Activated CD4-positive, alpha-beta memory T cell treated with anti-CD3 and anti-CD28 coated beads, Interleukin-2, amount 10 ng/mL, durations not matched to agents 7 days and 5 days (primary cell): ENCODE data around the gene PROK2. TPM values are rescaled to one million over a fixed set of nuclear protein-coding genes. Genes with fewer than 3 reads are reported as not detected.

Experiments used
- CTCF ChIA-PET: fragments of 350-600 bp; sonication (Branson Sonifier 250); formaldehyde crosslinking; loops from one replicate; lab custom pipeline; 2021; ENCODE audit warnings: antibody characterized with exemption, inconsistent platforms; lab: Charles Lee
- POLR2A ChIA-PET: fragments of 350-600 bp; sonication (Branson Sonifier 250); formaldehyde crosslinking; loops from one replicate; lab custom pipeline; 2021; ENCODE audit warnings: antibody characterized with exemption; lab: Charles Lee
- DNase-seq: peaks from one replicate; pipeline ENCODE4 v3.0.0-alpha.2; 2020
- H3K27ac Mint-ChIP-seq: one replicate; pipeline ENCODE4 v1.8.0; 2021; ENCODE audit warnings: mild to moderate bottlenecking, mixed read lengths
- H3K27me3 Mint-ChIP-seq: one replicate; pipeline ENCODE4 v1.8.0; 2021; ENCODE audit warnings: mixed read lengths
- H3K36me3 Mint-ChIP-seq: one replicate; pipeline ENCODE4 v1.8.0; 2021; ENCODE audit warnings: low read depth, mixed read lengths
- H3K4me1 Mint-ChIP-seq: one replicate; pipeline ENCODE4 v1.8.0; 2021; ENCODE audit warnings: mixed read lengths
- H3K4me3 Mint-ChIP-seq: one replicate; pipeline ENCODE4 v1.8.0; 2021; ENCODE audit warnings: mild to moderate bottlenecking, mixed read lengths
- H3K9me3 Mint-ChIP-seq: one replicate; pipeline ENCODE4 v1.8.0; 2021; ENCODE audit warnings: mixed read lengths
- total RNA-seq, 2 experiments: library from RNA; stranded (reverse); gene quantifications; one replicate each; pipeline ENCODE4 v1.2.3, GENCODE V29; 2021

Gene PROK2, protein sequence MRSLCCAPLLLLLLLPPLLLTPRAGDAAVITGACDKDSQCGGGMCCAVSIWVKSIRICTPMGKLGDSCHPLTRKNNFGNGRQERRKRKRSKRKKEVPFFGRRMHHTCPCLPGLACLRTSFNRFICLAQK
- 1 to 10 TPM; 2.5 to 2.8 TPM for total RNA-seq

GRCh38 chr3:71784914-71785531 lies at the start of gene PROK2:
Gene PROK2, minus strand, starts transcription at chr3:71785148. Its CDS starts 96 bp downstream, at chr3:71785052.
- Mint-ChIP-seq H3K36me3 (no peaks in the 10 kb centered on the region), H3K27ac (no peak within 1 kb of the TSS), H3K4me1 (peaks cover 38% of the 10 kb centered on the region), H3K9me3 (no peaks in the 10 kb centered on the region), H3K27me3 (peaks cover 60% of the 10 kb centered on the region), H3K4me3 (peak within 1 kb of the TSS; percentile 72)
- POLR2A ChIA-PET = interaction anchor here (1.3 kb wide), 1 partner anchor 31 kb away, joined by 3 read pairs; the partner anchor contains the start of gene GPR27
- CTCF ChIA-PET = interaction anchor here (1.7 kb wide), 1 partner anchor 55 kb away, joined by 7 read pairs; no protein-coding TSS in a partner anchor
- DNase-seq = peak; percentile 50

- H3K4me3 Mint-ChIP-seq = no peak overlapping the region
- ChIA-PET POLR2A (no interaction called here), CTCF (no interaction called here)
- H3K27ac Mint-ChIP-seq = no peak overlapping the region
- no peaks in the 10 kb centered on the region for H3K36me3 Mint-ChIP-seq
- no peaks in the 10 kb centered on the region for H3K27me3 Mint-ChIP-seq
- H3K9me3 Mint-ChIP-seq = no peaks in the 10 kb centered on the region
- DNase-seq = no peak
- H3K4me1 Mint-ChIP-seq = peaks cover 3% of the 10 kb centered on the region
Observed at GRCh38 chr3:71831599-71831998, 46.7 kb upstream of the PROK2 start.

DNA sequence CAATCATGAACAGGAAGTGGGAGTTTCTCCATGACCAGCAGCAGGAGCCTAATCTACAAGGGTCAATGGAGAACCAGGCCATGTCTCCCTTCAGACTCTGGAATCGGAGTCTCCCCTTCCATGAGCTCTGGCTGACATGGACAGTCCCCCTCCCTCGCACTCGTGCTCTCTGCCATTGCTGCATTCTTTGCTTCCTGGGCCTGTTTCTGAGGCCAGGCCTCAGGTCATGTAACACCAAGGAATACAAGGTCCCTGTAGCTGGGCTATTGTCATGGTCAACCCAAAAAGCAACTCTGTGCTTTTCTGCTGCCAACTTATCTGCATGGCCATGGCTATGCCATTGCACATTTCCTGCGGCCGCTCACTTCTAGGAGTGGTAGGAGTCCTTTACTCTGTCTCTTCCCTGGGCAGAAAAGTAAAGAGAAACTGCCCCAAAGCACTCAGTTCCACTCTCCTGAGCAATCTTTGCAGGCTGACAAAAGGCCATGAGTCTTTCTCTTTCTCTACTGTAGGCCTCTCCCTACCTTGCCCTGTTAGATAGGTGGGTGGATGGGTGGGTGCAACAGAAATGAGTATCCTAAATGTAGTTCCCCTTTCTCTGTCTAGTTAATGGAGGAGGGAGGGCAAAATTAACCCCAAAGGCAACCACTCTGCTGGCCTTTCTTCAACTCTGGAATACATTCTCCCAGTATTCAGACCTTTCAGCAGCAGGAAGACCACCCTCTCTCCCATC lies 40.8 kb upstream of the PROK2 start:
- Mint-ChIP-seq H3K27me3 (peaks cover 2% of the 10 kb centered on the region), H3K9me3 (no peaks in the 10 kb centered on the region), H3K36me3 (no peaks in the 10 kb centered on the region), H3K4me1 (peaks cover 3% of the 10 kb centered on the region), H3K4me3 (no peak overlapping the region), H3K27ac (no peak overlapping the region)
- DNase-seq = no peak
- CTCF ChIA-PET = no interaction called here
- POLR2A ChIA-PET = no interaction called here

- no peaks in the 10 kb centered on the region for H3K4me1 Mint-ChIP-seq
- peaks cover 8% of the 10 kb centered on the region for H3K27me3 Mint-ChIP-seq
- ChIA-PET CTCF (no interaction called here), POLR2A (no interaction called here)
- H3K4me3 Mint-ChIP-seq = no peak overlapping the region
- H3K27ac Mint-ChIP-seq = no peak overlapping the region
- H3K36me3 Mint-ChIP-seq = no peaks in the 10 kb centered on the region
- no peaks in the 10 kb centered on the region for H3K9me3 Mint-ChIP-seq
- DNase-seq = no peak
Observed at GRCh38 chr3:71821116-71821515, 36.2 kb upstream of the PROK2 start.

DNA sequence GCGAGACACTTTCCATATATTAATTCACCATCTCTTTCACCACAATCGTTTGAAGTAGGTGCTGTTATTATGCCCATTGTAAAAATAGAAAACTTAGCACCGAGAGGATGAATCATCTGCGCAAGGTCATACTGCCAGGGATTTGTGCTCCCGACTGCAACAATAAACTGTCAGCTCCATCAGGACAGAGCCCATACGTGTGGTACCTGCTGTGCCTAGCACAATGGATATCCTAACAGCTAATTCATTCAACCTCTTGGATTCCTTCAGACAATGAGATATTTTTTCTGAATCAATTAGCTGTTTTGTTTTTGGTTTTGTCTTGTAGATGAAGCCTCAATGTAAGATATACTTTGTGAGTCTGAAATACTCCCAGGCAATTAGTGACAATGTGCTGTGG lies 32.3 kb upstream of the PROK2 start:
- Mint-ChIP-seq H3K9me3 (no peaks in the 10 kb centered on the region), H3K4me1 (no peaks in the 10 kb centered on the region), H3K4me3 (no peak overlapping the region), H3K27me3 (peaks cover 8% of the 10 kb centered on the region), H3K27ac (no peak overlapping the region), H3K36me3 (no peaks in the 10 kb centered on the region)
- ChIA-PET POLR2A (no interaction called here), CTCF (no interaction called here)
- no peak for DNase-seq

DNA sequence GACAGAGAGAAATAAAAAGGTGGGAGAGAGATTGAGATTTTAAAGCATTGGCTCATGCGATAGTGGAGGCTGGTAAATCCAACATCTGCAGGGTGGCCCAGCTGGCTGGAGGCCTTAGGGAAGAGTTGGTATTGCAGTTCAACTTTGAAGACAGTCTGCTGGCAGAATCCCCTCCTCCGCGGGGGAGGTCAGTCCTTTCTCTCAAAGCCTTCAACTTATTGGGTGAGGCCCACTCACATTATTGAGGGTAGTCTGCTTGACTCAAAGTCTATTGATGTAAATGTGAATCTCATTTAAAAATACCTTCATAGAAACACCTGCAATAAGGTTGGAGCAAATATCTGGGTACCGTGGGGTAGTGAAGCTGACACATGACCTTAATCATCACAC lies 31.8 kb upstream of the PROK2 start:
- H3K27me3 Mint-ChIP-seq = peaks cover 10% of the 10 kb centered on the region
- no peaks in the 10 kb centered on the region for H3K4me1 Mint-ChIP-seq
- POLR2A ChIA-PET = no interaction called here
- no peak overlapping the region for H3K4me3 Mint-ChIP-seq
- H3K36me3 Mint-ChIP-seq = no peaks in the 10 kb centered on the region
- no peak for DNase-seq
- H3K27ac Mint-ChIP-seq = no peak overlapping the region
- no peaks in the 10 kb centered on the region for H3K9me3 Mint-ChIP-seq
- CTCF ChIA-PET = no interaction called here

DNA sequence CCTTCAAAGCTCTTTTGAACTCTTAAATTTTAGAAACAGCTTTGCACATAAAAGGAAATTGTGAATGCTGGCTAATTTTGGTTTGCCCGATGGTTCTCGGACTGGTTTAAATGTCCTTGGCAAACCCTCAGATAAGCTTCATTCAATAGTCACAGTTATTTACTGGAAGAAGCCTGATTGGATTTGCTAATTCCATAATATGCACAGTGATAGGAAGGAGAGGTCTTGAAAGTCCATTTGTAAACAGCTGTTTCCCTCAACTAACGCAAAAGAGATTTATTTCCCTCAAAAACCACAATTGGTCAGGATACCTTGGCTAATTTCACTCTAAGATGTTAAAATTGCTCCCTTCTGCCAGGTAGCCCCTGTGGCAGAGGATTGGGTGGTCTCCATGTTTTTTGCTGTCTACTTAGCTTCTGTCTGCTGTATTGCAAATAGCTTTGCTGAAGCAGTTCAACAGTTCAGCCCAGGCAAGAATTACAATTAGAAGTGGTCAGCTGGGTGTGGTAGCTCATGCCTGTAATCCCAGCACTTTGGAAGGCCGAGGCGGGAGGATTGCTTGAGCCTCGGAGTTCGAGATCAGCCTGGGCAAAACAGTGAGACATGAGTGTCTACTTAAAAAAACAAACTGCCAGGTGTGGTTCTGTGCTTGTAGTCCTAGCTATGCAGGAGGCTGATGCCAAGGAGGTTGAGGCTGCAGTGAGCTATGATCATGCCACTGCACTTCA lies 30.6 kb upstream of the PROK2 start:
- ChIA-PET POLR2A (interaction anchor here (0.6 kb wide), 1 partner anchor 121 kb away, joined by 3 read pairs; no protein-coding TSS in a partner anchor), CTCF (no interaction called here)
- H3K9me3 Mint-ChIP-seq = no peaks in the 10 kb centered on the region
- H3K4me3 Mint-ChIP-seq = no peak overlapping the region
- H3K27me3 Mint-ChIP-seq = peaks cover 8% of the 10 kb centered on the region
- H3K27ac Mint-ChIP-seq = no peak overlapping the region
- no peak for DNase-seq
- H3K4me1 Mint-ChIP-seq = no peaks in the 10 kb centered on the region
- no peaks in the 10 kb centered on the region for H3K36me3 Mint-ChIP-seq

DNA sequence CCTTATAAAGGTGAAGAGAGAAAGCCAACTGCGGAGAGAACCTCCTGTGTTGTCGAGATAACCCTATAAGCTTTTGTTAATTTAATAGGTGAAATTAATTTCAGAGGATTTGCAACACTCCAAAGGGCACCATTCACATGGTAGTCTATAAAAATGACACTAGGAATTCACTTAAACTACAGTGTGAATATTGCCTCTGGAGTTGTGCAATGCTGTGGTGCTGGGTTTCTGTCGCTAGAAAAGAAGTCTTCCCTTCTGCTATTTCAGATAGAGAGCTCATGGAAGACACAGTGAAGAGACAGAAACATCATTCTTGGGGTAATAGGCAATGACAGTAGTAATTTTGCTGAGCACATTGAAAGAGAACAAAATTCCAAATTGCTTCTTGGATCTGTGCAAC lies 28.8 kb upstream of the PROK2 start:
- ChIA-PET CTCF (no interaction called here), POLR2A (no interaction called here)
- Mint-ChIP-seq H3K27me3 (peaks cover 7% of the 10 kb centered on the region), H3K9me3 (no peaks in the 10 kb centered on the region), H3K27ac (no peak overlapping the region), H3K4me1 (no peaks in the 10 kb centered on the region), H3K36me3 (no peaks in the 10 kb centered on the region), H3K4me3 (no peak overlapping the region)
- no peak for DNase-seq

GRCh38 chr3:71813073-71813472 lies 28.1 kb upstream of the PROK2 start:
- no peak overlapping the region for H3K27ac Mint-ChIP-seq
- ChIA-PET POLR2A (no interaction called here), CTCF (no interaction called here)
- no peak for DNase-seq
- H3K4me3 Mint-ChIP-seq = no peak overlapping the region
- no peaks in the 10 kb centered on the region for H3K9me3 Mint-ChIP-seq
- no peaks in the 10 kb centered on the region for H3K36me3 Mint-ChIP-seq
- H3K4me1 Mint-ChIP-seq = no peaks in the 10 kb centered on the region
- H3K27me3 Mint-ChIP-seq = peaks cover 5% of the 10 kb centered on the region

DNA sequence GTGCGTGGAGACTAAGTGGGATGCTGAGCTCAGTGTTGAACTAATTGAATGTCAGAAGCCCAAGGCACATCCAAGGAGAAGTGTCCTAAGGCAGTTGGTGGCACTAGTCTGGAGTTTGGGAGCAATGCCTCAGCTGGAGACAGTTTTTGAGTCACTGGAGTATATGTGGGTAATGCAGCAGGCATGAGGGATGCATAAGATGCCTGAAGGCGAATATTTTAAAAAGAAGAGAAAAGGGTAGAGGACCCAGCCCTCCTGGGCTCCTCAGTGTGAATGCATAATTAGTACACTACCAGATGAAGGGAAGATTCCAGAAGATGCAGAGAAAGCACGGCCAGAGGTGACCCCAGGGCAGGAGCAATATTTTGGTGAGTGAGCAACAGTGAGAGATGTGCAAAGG lies 25.1 kb upstream of the PROK2 start:
- no peak for DNase-seq
- Mint-ChIP-seq H3K4me3 (no peak overlapping the region), H3K27ac (no peak overlapping the region), H3K9me3 (no peaks in the 10 kb centered on the region), H3K27me3 (peaks cover 7% of the 10 kb centered on the region), H3K4me1 (no peaks in the 10 kb centered on the region), H3K36me3 (no peaks in the 10 kb centered on the region)
- CTCF ChIA-PET = no interaction called here
- POLR2A ChIA-PET = no interaction called here

DNA sequence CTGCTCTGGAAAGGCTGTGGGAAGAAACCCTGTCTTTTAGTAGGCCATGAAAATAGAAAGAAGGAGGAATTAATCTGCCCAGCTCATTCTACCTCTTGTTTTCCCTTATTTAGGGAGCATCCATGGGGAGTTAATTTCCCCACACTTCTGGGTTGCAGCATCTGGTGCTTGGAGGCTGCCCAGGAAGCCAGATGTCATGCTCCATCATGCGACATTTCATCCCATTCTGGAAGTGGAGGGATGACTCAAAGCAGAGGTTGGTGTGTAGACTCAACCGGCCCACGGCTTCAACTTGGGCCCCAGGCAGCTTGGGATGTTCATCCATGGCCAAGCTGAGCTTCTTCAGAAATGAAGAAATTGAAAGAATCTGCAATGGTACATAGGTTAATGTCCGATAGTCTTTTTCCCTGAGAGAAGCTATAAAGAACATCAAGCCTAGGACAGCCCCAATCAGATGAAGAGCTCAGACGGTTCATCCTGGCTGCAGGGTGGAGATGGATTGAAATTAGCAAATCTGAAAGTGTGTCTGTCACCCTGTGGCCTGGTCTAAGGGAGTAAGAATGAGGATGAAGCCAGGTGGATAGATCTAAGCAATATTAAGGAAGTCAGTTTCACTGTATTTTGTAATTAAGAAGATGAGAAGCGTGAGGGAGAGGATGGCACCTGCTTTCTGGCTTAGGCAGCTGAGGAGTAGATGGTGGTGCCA lies 24.5 kb upstream of the PROK2 start:
- no peak for DNase-seq
- Mint-ChIP-seq H3K27ac (no peak overlapping the region), H3K4me3 (no peak overlapping the region), H3K9me3 (no peaks in the 10 kb centered on the region), H3K4me1 (no peaks in the 10 kb centered on the region), H3K27me3 (peaks cover 7% of the 10 kb centered on the region), H3K36me3 (no peaks in the 10 kb centered on the region)
- POLR2A ChIA-PET = no interaction called here
- CTCF ChIA-PET = no interaction called here

DNA sequence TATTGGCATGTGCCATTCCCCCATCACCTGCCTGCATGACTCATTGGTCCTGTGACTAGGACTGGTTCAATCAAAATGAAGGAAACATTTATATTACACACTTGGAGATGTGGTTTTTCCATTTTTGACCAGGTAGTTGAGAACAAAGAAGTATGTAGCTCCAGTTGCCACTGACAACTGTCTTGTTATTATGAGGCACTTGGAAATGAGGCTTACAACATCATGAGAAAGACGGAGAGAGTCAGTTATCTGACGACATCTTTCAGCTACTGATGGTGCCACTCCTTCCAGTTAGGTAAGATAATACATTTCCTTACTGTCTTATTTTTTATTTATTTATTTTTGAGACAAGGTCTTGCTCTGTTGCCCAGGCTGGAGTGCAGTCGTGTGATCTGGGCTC lies 21.8 kb upstream of the PROK2 start:
- Mint-ChIP-seq H3K36me3 (no peaks in the 10 kb centered on the region), H3K4me3 (no peak overlapping the region), H3K4me1 (no peaks in the 10 kb centered on the region), H3K27me3 (peaks cover 10% of the 10 kb centered on the region), H3K27ac (no peak overlapping the region), H3K9me3 (no peaks in the 10 kb centered on the region)
- ChIA-PET POLR2A (no interaction called here), CTCF (no interaction called here)
- DNase-seq = no peak

DNA sequence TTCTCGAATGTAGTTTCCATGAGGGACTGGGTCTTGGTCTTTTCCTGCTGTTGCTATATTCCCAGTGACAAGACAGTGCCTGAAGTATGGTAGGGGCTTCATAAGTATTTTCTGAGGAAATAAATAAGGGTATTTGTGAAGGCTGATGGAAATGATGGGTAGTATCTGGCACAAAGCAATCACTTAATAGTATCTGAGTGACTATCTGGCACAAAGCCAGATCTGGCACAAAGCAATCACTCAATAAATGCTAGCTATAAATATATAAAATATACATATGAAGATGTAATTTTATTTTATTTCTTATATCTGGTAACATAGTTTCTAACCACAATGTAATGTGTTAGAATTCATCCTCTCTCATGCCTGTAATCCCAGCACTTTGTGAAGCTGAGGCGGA lies 20.7 kb upstream of the PROK2 start:
- Mint-ChIP-seq H3K9me3 (no peaks in the 10 kb centered on the region), H3K27me3 (peaks cover 15% of the 10 kb centered on the region), H3K27ac (no peak overlapping the region), H3K4me3 (no peak overlapping the region), H3K4me1 (no peaks in the 10 kb centered on the region), H3K36me3 (no peaks in the 10 kb centered on the region)
- no peak for DNase-seq
- POLR2A ChIA-PET = no interaction called here
- CTCF ChIA-PET = interaction anchor here (1.0 kb wide), 1 partner anchor 99 kb away, joined by 3 read pairs; no protein-coding TSS in a partner anchor
